Loucy (cell line): ENCODE data around the gene CLSTN3.

Source experiments
- H2AFZ ChIP-seq: fragments of 200-600 bp; sonication (generic); 2 replicates; pipeline ENCODE4 v1.6.0; 2016; ENCODE audit warnings: antibody characterized with exemption, mild to moderate bottlenecking, low read length, moderate library complexity
- H3F3A ChIP-seq: fragments of 200-600 bp; 2 replicates; pipeline ENCODE4 v1.6.0; 2016; ENCODE audit warnings: antibody characterized with exemption, low read depth, mild to moderate bottlenecking
- H3K27me3 ChIP-seq: fragments of 200-600 bp; sonication (generic); 2 replicates; pipeline ENCODE4 v1.6.1; 2014; ENCODE audit warnings: low read length, mild to moderate bottlenecking; ENCODE audit not compliant: insufficient read depth, poor library complexity, severe bottlenecking
- H3K36me3 ChIP-seq: fragments of 200-600 bp; sonication (generic); 2 replicates; pipeline ENCODE4 v1.6.1; 2016; ENCODE audit warnings: low read length; ENCODE audit not compliant: insufficient read depth
- H3K4me1 ChIP-seq: fragments of 200-600 bp; sonication (generic); 2 replicates; pipeline ENCODE4 v1.5.1; 2014; ENCODE audit warnings: low read length, mild to moderate bottlenecking; ENCODE audit not compliant: insufficient read depth, poor library complexity, severe bottlenecking
- H3K4me2 ChIP-seq: fragments of 200-600 bp; sonication (generic); 2 replicates; pipeline ENCODE4 v1.6.0; 2014; ENCODE audit warnings: antibody characterized with exemption, low read length, low read depth, mild to moderate bottlenecking; ENCODE audit not compliant: poor library complexity, severe bottlenecking
- H3K4me3 ChIP-seq: fragments of 200-600 bp; sonication (generic); 2 replicates; pipeline ENCODE4 v1.5.1; 2014; ENCODE audit warnings: low read length, mild to moderate bottlenecking, mixed read lengths; ENCODE audit not compliant: poor library complexity, severe bottlenecking
- H3K79me2 ChIP-seq: fragments of 200-600 bp; sonication (generic); 2 replicates; pipeline ENCODE4 v1.6.1; 2014; ENCODE audit warnings: low read length; ENCODE audit not compliant: insufficient read depth
- H3K9ac ChIP-seq: fragments of 200-600 bp; sonication (generic); 2 replicates; pipeline ENCODE4 v1.6.0; 2014; ENCODE audit warnings: mild to moderate bottlenecking, low read depth, low read length, moderate library complexity; ENCODE audit not compliant: poor library complexity, severe bottlenecking
- H3K9me2 ChIP-seq: fragments of 200-600 bp; sonication (generic); replicated peaks from 2 replicates; pipeline ENCODE4 v1.6.1; 2016; ENCODE audit warnings: low read depth, low read length, mixed read lengths
- H3K9me3 ChIP-seq: fragments of 200-600 bp; sonication (generic); 2 replicates; pipeline ENCODE4 v1.6.1; 2014; ENCODE audit warnings: mild to moderate bottlenecking, antibody characterized with exemption, low read length, low read depth; ENCODE audit not compliant: insufficient read depth
- H4K20me1 ChIP-seq: fragments of 200-600 bp; sonication (generic); 2 replicates; pipeline ENCODE4 v1.6.0; 2014; ENCODE audit warnings: antibody characterized with exemption, low read length, mild to moderate bottlenecking; ENCODE audit not compliant: insufficient read depth, poor library complexity, severe bottlenecking
- CTCF ChIP-seq: fragments of 200-600 bp; sonication (generic); conservative IDR thresholded peaks from 2 replicates; pipeline ENCODE4 v1.5.1; 2014; ENCODE audit warnings: mild to moderate bottlenecking, antibody characterized with exemption, low read length
- EZH2phosphoT487 ChIP-seq: fragments of 200-600 bp; IDR thresholded peaks from 2 replicates; pipeline ENCODE4 v1.6.1; 2018; ENCODE audit warnings: antibody characterized with exemption, mild to moderate bottlenecking, moderate library complexity, borderline replicate concordance

The CLSTN3 gene

GRCh38 chr12:7157391-7157790, 27.2 kb downstream of the CLSTN3 start:
- Histone ChIP-seq H3F3A (no peaks in the 10 kb centered on the region), H4K20me1 (no peaks in the 10 kb centered on the region), H3K79me2 (no peaks in the 10 kb centered on the region), H3K36me3 (peaks cover 34% of the 10 kb centered on the region; the same call in 1 of the 2 replicates), H3K4me3 (no peak overlapping the region), H3K9me2 (no peaks in the 10 kb centered on the region), H3K27me3 (no peaks in the 10 kb centered on the region), H3K4me1 (no peaks in the 10 kb centered on the region), H3K9ac (no peak overlapping the region), H2AFZ (no peak overlapping the region), H3K4me2 (no peak overlapping the region), H3K9me3 (no peaks in the 10 kb centered on the region)
- TF ChIP-seq EZH2phosphoT487 (no peak), CTCF (no peak)

GRCh38 chr12:7158781-7159609, 28.8 kb downstream of the CLSTN3 start:
- H3F3A ChIP-seq, result no peaks in the 10 kb centered on the region
- no peak overlapping the region for H3K9ac ChIP-seq
- no peaks in the 10 kb centered on the region for H3K79me2 ChIP-seq
- H3K4me3 ChIP-seq, result no peak overlapping the region
- H3K36me3 ChIP-seq, result peaks cover 25% of the 10 kb centered on the region; the same call in 1 of the 2 replicates
- TF ChIP-seq CTCF (no peak), EZH2phosphoT487 (no peak)
- H3K9me3 ChIP-seq, result no peaks in the 10 kb centered on the region
- no peak overlapping the region for H3K4me2 ChIP-seq
- H3K4me1 ChIP-seq, result no peaks in the 10 kb centered on the region
- no peaks in the 10 kb centered on the region for H4K20me1 ChIP-seq
- no peaks in the 10 kb centered on the region for H3K27me3 ChIP-seq
- no peaks in the 10 kb centered on the region for H3K9me2 ChIP-seq
- no peak overlapping the region for H2AFZ ChIP-seq

- H3K9ac ChIP-seq, result no peak overlapping the region
- H3K9me2 ChIP-seq, result no peaks in the 10 kb centered on the region
- peaks cover 15% of the 10 kb centered on the region; the same call in 1 of the 2 replicates for H3K36me3 ChIP-seq
- H2AFZ ChIP-seq, result no peak overlapping the region
- H3F3A ChIP-seq, result no peaks in the 10 kb centered on the region
- no peaks in the 10 kb centered on the region for H3K27me3 ChIP-seq
- no peaks in the 10 kb centered on the region for H3K4me1 ChIP-seq
- no peaks in the 10 kb centered on the region for H3K9me3 ChIP-seq
- no peak overlapping the region for H3K4me3 ChIP-seq
- no peak overlapping the region for H3K4me2 ChIP-seq
- H4K20me1 ChIP-seq, result no peaks in the 10 kb centered on the region
- TF ChIP-seq CTCF (no peak), EZH2phosphoT487 (no peak)
- H3K79me2 ChIP-seq, result no peaks in the 10 kb centered on the region
Observed at GRCh38 chr12:7160183-7160582, 30.0 kb downstream of the CLSTN3 start.
